ENCODE measurements around the gene PARD3B.
"Not testable (repeated sequence)": the region's sequence is repeated elsewhere in the genome, so short reads cannot be mapped to it uniquely, and the experiment has no call there.

The PARD3B gene

DNA sequence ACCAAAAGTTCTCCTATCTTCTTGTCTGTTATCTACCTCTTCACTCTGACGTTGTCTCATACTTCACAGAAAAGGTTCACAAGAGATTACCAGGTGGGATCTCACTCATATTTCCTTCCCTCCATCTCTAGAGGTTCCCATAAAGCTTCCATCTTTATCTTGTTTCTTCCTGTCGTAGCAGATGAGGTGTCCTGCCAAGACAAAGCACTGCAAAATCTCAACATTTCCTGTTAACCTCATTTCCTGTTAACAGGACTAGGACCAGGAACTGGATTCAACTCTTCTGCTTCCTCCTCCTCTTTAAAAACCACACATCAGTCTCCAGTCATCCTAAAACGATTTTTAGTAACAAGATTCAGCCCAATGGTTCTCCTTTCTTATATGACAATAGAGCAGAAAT lies 624.2 kb downstream of the PARD3B start:
- no peak for DNase-seq

DNA sequence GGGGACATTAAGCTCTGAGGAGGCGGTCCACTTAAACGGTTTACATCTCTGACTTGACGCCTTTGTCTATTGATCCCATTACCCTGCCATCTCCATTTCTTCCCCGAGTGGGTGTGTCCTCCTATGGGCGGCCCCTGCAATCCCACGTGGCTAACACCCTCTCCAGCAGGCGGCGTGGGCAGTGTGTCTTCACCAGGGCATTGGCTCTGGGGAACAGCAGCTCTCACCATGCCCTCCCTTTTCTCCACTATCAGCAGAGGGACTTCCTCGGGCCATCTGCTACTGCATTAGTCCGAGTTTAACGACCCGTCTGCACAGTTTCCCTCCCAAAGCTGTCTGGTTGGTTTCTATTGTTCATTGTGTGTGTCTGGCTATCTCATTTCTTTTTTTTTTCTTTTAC lies 625.1 kb downstream of the PARD3B start:
- DNase-seq = no peak

DNA sequence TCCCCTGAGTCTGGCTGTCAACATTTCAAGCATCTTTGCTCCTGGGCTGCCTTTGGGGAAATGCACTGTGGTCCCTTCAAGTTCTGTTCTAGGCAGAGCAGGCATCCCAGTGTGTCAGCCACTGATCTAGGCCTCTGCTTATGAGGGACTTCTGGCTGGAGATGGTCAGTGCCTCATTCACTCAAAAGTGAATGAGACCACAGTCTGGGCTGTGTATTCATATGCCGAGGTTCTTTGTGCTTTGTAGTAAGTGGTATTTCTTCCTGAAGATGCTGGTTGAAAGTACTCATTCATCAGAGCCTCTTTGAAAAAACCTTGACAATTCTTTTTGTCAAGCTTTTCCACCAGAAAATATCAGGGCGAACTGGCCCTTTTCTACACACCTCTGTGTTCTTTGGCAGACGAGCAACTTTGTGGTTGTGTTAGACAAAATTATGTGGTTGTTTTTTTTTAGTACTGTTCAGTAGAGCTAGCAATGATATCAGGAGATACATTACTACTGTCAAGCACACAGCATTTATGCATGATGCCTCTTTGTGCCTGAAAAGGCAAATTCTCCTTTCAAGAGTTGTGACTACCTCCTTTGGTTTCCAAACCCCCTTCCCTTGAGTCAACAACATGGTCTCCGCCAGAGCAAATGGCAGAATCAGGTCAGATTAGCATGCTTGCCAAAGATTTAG lies 626.1 kb downstream of the PARD3B start:
- DNase-seq = no peak

DNA sequence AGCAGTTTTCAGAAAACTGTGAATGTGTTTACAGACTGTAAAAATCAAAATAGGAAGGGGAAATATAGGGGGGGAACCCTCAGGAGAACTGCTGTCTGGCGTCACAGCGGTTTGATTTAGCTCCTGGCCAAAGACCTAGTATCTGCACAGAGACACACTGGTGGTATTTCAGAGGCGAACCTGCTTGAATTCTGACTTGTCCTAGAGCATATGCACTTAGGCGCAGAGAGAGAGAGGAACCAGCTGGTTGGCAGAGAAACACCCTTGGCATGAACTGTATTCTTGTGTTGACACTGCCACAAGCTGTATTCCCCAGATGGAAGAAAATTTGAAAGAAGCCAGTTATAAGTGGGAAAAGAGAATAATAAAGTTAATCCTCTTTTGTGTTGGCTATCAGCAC lies 630.6 kb downstream of the PARD3B start:
- no peak for DNase-seq

DNA sequence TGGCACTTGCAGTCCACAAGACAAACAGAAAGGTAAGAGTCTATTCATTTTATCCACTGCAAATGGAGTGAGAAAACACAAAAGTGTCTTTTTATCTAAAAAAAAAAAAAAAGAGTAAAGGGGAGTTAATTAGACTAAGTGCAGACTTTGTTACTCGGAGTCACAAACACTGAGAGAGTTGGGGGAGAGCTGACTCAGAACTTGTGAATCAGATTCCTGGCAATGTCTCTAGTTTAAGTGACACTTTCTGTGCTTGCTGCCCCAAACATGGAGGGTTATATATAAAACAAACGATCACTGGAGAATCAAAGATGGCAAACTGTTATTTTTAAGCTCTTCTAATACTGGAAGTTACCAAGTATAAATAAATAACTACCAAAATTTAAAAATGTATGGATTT lies 631.3 kb downstream of the PARD3B start:
- DNase-seq = no peak

DNA sequence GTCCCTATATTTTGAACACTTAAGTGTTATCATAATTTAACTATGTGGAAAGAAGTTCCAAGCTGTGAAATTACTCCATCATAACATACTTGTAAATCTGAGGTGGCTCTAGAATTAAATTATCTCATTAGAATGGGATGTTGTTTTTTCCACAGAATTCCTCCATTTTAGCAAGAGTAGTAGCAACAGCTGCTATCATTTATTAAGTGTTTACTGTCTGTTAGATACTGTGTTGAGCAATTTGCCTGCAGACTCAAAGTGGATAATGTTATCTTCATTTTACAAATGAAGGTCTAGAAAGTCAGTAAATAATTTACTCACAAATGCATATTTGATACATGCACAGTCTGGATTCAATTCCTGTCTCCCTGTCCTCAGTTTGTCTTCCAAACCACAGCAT lies 632.3 kb downstream of the PARD3B start:
- DNase-seq = no peak

DNA sequence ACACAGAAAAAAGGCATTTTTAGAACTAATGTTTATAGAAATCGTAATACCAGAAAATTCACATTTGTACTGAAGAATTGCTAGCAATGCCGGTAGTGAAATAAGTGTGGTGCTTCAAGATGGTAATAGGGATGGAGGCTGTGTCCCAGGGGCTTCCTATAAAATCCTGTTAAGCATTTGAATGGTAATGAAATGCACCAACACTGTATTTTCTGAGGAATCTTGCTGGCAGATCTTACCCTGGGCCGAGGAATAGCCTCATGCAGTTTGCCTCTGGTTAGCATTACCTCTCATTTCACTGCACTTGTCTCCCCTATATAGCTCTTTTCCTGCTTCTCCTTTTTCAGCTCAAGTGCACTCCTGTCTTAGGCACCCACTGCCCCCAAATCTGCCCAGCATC lies 635.5 kb downstream of the PARD3B start:
- DNase-seq = no peak

DNA sequence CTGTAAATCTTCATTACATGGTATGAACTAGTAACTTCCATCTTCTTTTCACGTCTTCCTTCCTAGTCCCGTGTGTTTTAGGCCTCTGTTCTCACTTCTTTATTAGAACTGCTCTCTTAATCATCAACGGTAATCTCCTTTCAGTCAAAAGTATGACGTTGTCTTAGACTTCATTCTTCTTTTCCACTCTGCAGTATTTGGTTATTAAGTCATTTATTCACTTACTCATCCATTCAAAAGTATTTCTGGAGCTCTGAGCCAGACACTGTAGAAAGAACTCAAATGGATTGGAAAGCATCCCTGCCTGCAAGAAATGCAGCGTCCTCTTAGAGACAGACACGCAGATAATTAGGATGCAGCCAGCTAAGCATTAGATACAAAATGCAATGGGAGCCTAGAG lies 642.5 kb downstream of the PARD3B start:
- no peak for DNase-seq

DNA sequence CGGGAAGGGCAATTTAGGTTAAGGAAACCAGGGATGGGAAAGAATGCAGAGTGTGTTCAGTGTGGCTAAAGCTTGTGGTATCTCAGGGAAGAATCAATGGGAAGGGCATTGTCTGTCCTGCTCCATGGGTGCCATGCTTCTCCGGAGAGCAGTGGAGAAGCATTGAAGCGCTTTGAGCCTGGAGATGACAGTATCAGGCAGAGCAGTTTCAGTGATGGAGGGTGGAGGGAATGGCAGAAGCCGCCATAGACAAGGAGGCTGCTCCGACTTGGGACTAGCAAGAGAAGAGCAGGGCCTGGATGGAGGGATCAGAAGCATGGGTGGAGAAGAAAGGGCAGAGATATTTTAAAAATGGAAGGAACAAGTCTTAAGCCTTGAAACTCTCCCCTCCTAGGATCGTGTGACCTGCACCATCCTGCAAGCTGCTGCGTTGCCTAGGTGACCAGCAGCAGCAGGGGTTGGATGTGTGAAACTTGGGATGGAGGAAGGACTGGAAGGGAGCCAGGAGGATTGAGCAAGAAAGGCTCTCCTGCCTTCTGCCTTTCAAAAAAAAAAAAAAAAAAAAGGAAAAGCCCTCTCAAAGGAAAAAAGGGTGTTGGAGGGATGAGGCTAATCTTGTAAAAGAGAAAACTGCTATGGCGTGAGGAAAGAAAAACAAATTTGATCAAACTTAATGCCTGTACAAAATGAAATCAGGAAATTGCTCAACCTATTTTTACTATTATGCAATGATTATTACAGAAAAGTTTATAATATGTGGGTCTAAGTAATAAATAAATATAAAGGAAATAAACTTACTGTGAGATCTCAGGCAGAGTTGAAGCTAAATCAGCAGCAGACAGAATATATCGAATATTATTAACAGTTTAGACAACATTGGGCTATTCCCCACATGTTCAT lies 643.2 kb downstream of the PARD3B start:
- DNase-seq = no peak

DNA sequence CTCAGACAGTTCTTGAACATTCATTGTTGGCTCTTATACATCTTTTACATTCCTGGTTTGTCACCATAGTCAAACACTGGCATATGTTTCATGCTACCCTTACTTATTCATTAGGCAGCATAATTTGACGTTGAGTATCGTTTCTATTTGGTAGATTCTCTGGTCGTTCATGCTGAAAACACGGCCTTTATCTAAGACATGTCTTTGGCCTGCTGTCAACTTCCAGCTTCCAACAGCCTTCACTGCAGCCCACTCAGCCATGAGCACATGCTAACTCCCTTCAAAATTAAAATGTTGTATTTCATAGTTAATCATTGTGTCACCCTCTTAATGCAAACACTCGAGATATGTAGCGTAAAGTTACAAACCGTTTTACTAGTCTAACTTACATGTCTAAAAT lies 644.0 kb downstream of the PARD3B start:
- no peak for DNase-seq

DNA sequence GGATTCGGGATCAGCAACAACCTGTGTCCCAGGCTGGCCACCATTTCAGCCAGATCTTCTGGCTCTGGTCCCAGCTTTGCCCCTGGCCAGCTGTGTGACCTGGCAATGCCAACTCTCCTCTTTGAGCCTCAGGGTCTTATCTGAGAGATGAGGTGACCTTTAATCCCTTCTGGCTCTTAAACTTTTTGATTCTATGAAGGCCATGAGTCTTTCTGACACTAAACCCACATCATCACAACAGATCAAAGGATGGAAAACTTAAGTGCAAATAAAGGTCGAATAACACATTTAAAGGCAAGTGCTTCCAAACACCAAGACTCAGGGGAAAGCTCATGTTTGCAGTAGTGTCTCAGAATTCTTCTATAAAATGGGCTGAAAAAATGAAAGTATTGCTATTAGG lies 645.3 kb downstream of the PARD3B start:
- no peak for DNase-seq

DNA sequence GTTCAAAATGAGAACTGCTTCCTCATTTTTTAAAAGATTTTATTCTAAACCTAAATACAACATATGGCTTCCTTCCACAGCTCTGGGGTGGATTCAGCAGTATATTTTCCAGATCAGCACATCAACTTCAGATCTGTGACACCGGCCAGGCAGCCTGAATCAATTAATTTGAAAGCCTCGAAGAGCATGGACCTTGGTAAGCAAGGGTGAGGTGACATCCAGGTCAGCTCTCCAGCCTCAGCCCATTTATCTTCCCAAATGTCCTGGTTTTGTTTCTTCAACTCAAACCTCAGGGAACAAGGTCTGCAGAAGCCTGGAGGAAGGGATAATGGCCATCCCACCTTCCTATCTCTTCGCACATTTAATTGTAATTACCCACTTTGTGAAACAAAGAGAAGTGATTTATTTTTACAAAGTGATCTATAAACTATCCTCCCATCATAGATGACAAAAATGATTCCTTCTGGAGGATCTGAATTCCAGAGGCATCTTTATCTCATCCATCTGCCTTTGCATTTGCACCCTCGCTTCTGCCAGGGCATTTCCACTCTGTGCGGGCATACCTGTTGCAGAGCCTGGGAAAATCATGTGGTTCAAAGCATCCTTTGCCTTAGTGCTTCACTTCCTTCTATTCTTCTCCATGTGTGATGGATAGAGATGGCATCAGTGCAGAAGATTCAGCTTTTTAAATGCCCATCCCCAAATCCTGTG lies 648.0 kb downstream of the PARD3B start:
- DNase-seq = no peak

DNA sequence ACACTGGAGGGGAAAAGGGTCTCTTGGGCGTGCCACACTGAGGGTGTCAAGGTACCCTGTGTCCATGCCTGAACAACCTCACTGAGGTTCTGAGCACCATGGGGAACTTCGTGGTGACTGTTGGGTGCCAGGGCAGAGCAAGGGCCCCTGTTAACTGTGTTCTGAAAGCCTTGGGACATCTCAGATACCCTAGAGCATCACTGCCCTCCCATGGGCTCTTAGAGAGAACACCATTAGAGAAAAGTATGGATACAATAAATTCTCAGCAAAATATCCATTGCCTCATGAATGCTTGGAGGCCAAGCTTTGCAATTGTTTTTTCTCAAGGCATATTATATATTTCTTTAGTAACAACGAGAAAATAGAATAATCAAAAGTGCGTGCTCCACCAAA lies 648.6 kb downstream of the PARD3B start:
- no peak for DNase-seq

DNA sequence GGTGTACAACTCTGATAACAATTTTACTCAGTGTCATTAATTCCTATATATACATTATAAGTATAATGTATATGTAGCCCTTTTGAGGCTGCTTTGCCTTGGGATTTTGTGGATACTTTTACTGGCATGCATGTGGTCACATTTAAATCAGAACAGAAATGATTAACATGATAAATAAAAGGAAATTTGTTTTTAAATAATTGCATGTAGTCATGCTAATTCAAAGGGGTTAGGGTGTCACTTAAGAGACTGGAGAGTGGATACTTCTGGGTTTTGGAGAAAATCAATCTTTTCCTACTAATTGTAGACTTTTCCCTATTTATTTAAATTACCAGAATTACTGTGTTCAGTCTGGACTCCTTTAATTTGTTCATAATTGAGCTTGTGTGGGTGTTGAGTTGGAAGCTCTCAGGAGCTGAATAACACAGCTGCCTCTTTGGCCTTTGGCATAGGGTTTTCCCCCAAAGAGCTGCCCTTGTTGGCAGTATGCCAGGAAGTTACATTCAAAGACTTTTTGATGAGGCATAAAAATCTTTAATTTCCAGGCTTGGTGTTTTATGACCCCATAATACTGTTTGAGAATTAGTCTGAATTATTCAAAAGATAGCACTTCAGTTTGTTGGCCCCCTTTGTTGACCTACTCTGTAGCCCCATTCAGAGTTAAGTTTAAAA lies 652.3 kb downstream of the PARD3B start:
- DNase-seq = no peak

DNA sequence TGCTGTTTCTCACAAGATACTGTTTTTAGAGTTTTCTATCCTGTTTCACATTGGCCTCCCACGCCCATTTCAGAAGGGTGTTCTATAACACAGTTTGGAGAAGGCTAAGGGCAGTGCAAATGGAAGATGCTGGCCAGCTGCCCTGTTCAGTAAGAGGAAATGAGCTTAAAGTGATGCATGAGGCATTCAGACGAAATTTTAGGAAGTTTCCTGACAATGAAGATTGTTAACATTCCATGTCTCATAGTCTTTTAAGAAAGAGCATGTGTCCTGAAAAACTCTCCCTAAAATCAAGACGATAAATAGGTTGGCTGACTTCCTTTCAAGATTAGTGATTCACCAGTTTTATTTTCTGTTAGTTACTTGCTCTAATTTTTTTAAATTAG lies 652.9 kb downstream of the PARD3B start:
- DNase-seq = no peak

DNA sequence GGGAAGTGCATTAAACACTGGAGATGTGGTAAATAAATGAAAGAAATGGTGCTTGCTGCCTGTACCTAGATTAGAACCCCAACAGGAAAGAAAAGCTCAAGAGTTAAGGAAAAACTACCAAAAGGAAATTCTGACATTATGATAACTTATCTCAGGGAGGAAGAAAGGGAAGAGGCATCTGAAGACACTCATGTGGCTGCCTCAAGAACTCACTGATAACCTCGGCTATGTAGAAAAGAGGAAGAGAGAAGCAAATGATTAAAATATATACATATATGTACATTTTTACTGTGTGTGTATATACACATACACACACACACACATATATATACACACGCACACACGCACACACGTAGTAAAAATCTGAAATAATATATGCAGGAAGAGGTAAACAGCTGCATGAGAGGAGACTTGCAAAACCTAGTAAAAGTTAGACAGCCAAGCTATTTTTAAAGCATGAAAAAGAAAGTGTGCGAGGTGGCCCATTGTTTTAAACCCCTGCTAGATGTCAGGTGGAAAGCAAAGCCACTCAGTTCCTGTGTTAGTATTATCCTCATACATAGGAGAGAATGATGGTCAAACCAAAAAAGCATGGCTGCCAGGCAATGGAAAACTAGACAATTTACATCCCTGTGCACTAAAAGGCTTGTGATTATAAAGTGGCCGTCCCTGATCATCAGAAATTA lies 654.0 kb downstream of the PARD3B start:
- DNase-seq = no peak

DNA sequence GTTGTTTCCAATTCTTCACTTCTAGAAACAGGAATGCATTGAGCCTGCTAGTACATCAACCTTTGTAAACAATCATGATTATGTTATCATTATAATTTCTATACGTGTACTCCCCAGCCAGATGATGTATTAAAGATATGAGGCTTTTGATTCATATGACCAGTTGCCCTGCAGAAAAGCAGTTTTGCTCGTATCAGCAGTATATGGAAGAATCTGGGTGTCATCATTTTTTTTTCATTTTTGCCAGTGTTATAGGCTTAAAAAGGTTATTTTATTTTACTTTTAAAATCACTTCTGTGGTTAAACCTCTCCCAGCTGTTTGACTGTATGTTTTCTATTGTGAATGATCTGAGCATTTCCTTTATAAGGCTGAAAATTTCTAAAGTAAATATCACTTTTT lies 665.2 kb downstream of the PARD3B start:
- DNase-seq = no peak

DNA sequence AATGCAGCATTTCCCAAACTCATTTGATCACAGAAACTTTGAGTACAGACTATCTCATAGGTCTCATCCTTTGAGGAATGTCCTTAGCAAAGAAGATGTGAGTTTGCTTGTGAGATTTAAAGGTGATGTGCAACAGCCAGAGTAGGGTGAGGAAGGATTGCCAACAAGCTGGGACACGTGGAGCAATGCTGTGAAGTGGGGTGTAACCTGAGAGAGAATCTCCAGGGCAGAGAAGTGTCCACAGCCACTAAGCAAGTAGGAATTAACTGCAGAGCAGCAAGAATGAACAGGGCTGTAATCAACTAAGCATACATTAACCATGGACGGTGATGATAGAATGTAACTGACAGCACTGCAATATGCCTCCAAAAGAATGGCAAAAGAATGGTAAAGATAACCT lies 667.1 kb downstream of the PARD3B start:
- DNase-seq = no peak

DNA sequence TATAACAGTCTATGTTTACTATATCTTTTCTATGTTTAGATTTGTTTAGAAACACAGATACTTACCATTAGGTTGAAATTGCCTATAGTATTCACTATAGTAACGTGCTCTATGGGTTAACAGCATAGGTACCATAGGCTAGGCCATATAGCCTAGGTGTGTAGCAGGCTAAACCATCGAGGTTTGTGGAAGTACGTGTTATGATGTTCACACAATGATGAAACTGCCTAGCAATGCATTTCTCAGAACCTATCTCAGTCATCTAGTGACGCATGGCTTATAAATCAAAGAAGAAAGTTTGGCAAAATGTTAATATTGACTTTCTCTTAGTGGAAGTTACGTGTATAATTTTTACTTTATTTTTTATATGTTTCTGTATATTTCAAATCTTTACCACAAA lies 670.8 kb downstream of the PARD3B start:
- DNase-seq = no peak

DNA sequence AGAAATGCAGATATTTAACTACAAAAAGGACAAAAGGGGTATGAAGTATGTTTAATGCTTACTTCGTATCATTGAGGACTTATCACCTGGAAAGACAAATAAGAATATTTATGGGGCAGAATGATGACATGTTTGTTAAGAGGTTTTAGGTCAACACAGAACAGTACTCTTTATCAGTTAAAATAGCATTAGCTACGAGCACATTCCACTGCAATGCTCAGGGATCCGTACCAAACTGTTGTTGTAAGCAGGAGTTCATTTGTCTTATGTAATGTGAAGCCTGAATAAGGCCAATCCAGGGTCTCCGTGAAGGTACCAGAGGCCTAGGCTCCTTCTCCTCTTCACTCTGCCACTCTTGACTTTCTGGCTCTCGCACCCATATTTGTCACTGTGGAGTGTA lies 671.3 kb downstream of the PARD3B start:
- DNase-seq = no peak

DNA sequence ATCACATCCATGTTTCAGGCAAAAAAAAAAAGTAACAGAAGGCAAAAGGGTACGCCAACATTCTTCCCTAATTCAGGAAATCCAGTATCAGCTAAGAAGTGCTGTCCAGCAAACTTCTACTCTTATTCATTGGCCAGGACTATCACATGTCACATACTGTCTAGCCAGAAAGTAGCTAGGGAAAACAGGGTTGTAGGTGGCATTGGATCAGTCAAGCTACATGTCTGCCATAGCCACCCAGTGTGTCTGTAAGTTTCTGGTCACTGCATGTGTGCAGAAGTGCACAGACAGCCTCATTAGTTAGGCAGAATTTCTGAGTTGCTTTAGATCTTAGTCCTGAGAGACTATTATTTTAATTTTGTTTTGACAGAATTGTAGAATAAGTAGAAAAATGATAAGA lies 671.7 kb downstream of the PARD3B start:
- DNase-seq = no peak

DNA sequence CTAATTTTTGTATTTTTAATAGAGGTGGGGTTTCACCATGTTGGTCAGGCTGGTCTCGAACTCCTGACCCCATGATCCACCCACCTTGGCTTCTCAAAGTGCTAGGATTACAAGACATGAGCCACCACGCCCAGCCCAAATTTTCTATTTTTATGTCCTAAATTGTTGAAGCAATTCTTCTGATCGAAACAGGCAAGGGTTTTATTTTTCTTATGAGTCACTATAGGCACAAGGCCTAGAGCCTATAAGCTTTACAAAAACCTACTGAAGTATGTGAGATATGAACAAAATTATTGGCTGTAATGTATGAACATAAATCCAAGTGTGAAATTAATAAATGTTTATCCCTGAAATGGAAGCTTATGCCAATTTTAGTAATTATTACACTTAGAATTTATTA lies 672.8 kb downstream of the PARD3B start:
- no peak for DNase-seq

DNA sequence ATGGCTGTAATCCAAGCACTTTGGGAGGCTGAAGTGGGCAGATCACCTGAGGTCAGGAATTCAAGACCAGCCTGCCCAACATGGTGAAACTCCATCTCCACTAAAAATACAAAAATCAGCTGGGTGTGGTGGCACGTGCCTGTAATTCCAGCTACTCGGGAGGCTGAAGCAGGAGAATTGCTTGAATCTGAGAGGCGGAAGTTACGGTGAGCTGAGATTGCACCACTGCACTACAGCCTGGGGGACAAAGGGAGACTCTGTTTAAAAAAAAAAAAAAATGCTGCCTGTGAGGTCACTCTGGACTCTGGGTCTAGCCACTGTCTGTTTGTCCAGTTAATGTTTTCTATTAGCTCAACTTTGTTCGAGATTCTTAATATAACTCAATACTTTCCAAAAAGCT lies 673.5 kb downstream of the PARD3B start:
- DNase-seq = not testable (repeated sequence)
